T47D (cell line): ENCODE measurements around the gene DNAAF1.

Source experiments
- DNase-seq, 2 experiments: peaks; one replicate each; pipeline versions ENCODE4 v3.0.0 to v3.0.0-alpha.2; 2011 to 2012; ENCODE audit warnings: low read depth in 1 of 2, low spot score in 1 of 2
- JUND ChIP-seq: IDR thresholded peaks from 2 replicates; pipeline ENCODE4 v1.6.1; 2012; ENCODE audit warnings: low read depth
- in situ Hi-C: cut with HindIII; loops from 2 replicates; pipeline ENCODE4 v1.10.0; 2016; ENCODE audit warnings: low sequenced_read_pairs, low pct_unique_long_range_greater_than_20kb

The DNAAF1 gene

DNA sequence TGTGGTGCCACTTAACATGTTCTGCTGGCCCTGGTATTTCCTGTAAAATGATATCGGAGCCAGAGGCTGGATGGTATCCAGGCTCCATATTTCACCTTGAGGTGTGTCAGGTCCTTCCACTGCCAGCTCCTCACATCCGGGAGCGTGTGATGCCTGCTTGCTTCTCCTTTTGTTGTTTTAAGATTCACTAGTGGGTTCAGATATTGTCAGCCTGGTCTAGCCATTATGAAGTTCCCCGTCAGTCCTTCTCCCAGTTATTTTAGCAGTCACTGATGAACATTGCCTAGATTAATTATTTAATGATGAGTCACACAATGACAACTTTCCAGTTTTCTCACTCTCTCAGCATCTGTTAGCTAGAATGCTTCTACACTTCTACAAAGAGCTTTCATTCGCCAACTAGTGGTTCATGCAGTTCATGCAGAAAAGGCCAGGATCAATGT, 11.3 kb downstream of the DNAAF1 start:
- in situ Hi-C loops: no loop called here
- no peak for TF ChIP-seq JUND
- no peak for DNase-seq

DNA sequence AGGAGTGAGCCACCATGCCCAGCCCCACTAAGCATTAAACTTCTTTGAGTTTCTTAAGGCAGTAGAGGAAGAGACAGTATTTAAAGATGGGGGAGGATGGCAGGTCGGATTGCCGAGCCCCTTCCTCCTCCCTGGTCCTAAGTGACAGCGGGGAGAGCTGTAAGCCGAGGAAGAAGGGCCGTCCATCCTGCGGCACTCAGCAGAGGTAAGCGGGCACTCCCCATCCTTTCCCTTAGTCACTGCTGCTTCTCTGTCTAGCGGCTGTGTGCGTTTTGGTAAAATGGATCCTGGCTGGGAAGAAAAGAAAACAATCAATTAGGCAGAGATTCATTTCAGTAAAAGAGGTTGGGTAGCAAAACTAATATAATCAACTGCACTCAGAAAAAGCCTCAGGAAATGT, 13.9 kb downstream of the DNAAF1 start:
- TF ChIP-seq JUND: no peak
- in situ Hi-C loops: no loop called here
- DNase-seq: no peak

DNA sequence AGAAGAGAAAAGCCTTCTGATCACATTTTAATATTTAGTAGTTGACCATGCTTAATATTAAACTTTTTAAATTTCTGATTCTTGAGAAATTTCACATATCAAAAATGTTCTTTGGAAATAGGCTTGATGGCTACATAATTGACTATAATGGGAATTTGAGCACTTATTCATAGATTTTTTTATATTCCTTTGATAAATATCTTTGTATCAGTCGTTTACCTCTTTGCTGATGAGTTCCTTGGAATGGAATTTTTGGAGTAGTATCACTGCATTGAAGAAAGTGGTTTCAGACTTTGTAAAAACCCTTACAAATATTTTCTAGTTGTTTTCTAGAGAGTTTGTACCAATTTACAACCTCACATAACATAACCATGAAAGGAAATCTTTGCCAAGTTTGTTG, 14.7 kb downstream of the DNAAF1 start:
- TF ChIP-seq JUND: no peak
- in situ Hi-C loops: no loop called here
- no peak for DNase-seq

DNA sequence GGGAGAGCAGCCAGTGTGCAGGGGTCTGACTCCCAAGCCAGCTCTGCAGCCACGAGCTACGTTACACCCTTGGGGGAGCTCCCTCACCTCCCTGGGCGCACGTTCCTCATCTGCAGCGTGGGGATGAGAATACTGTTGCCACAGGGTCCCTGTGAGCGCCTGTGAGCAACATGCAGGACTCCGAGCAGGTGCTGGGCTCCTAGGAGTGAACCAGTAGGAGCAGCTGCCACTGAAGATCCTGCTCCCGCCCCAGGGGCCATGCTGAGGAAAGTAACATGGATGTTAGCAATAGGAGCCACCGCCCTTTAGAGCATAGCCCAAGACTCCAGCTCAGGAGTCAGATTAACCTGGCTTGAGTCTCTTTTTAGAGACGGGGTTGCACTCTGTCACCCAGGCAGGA, 15.9 kb downstream of the DNAAF1 start:
- DNase-seq: no peak
- TF ChIP-seq JUND: no peak

DNA sequence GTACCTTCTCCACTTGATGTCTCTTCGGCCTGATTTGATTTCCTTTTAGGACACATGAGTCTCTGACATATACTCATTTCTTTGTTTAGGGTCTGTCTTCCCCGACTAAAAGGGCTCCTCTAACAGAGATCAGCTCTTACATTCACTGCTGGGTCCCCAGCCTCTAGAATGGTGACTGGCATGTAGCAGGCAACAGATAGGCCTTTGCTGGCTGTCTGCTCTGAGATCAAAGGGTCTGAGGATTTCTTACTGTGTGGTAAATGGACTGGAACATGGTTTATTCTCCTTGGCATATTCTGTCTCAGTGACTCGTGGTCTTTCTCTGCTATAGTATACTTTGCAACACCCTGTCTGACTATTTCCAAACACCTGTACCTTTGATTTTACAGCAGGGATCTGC, 16.7 kb downstream of the DNAAF1 start:
- in situ Hi-C loops: no loop called here
- DNase-seq: no peak
- TF ChIP-seq JUND: no peak

More for the DNA sequence above, 15.9 kb downstream of the DNAAF1 start:
- in situ Hi-C loops: no loop called here

DNA sequence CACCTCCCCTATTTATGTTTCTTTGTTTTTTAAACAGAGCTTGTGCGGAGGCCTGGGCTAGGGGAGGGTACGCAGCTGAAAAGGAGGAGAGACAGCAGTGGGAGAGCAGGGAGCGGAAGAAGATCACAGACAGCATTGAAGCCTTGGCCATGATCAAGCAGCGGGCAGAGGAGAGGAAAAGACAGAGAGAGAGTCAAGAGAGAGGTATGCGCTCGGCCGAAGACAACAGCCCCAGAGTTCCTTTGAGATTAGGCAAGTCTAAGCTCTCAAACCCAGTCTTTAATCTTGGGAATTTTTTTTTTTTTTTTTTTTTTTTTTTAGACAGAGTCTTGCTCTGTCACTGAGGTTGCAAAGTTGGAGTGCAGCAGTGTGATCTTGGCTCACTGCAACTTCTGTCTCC, 20.6 kb downstream of the DNAAF1 start:
- in situ Hi-C loops: no loop called here
- no peak for DNase-seq
- no peak for TF ChIP-seq JUND

DNA sequence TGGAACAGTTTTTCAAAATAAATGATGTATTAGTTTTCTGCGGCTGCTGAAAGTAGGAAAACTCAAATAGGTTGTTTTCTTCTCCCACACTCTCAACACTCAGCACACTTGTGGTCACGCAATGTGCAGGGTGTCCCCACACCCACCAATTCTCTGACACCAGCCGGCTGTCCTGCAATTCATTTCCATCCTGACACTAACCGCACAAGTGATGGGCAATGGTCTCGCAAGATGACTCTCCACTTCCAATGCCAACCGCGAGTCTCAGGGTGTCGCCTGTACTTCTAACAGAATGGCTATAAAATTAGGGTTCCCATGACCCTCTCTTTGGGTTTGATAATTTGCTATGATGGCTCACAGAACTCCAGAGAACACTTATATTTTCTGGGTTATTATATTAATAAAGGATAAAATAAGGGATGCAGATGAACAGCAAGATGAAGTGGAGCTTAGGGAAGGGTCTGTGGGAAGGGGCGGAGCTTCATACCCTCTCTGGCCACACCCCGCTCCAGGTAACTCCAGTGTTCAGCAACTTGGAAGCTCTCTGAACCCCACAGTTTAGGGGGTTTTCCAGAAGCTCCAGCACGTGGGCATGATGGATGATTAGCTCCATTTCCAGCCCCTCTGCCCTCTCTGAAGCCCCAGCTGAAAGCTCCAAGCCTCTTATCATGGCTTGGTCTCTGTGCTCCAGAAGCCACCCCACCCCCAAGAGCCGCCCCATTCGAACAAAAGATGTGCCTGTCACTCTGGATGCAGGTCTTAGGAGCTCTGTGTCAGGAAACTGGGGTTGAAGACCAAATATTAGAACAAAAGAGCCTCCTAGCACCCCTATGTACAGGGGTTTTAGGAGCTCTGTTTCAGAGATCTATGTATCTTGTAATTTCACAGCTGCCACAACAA, 21.9 kb downstream of the DNAAF1 start:
- no peak for TF ChIP-seq JUND
- in situ Hi-C loops: no loop called here
- no peak for DNase-seq

DNA sequence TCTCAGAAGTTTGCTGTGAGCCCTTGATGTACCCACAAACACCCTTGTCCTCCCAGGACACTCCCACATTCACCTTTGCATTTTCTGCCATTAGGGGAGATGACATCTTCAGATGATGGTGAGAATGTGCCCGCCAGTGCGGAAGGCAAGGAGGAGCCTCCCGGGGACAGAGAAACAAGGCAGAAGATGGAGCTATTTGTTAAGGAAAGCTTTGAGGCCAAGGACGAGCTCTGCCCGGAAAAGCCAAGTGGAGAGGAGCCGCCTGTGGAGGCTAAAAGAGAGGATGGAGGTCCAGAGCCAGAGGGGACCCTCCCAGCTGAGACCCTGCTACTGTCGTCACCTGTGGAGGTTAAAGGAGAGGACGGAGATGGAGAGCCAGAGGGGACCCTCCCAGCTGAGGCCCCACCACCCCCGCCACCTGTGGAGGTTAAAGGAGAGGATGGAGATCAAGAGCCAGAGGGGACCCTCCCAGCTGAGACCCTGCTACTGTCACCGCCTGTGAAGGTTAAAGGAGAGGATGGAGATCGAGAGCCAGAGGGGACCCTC, 24.7 kb downstream of the DNAAF1 start:
- TF ChIP-seq JUND: no peak
- in situ Hi-C loops: no loop called here
- no peak for DNase-seq

DNA sequence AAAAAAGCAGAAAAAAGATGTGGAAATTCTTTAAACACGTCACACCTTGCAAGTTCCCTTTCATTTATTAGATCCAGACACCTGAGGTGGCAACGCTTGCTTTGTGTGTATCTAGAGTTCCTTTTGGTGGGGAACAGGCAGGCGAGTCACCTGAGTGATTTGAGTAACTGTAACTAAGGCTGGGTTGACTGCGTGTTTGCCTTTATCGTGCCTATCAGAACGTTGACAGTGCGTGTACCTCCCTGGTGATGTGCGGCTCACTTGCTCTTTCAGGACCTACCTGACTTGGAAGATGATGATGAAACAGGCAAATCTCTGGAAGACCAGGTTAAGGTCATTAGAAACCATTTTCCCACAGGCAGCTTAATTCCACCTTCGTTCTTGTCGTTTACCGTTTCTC, 29.3 kb downstream of the DNAAF1 start:
- DNase-seq: no peak
- no peak for TF ChIP-seq JUND
- in situ Hi-C loops: no loop called here

DNA sequence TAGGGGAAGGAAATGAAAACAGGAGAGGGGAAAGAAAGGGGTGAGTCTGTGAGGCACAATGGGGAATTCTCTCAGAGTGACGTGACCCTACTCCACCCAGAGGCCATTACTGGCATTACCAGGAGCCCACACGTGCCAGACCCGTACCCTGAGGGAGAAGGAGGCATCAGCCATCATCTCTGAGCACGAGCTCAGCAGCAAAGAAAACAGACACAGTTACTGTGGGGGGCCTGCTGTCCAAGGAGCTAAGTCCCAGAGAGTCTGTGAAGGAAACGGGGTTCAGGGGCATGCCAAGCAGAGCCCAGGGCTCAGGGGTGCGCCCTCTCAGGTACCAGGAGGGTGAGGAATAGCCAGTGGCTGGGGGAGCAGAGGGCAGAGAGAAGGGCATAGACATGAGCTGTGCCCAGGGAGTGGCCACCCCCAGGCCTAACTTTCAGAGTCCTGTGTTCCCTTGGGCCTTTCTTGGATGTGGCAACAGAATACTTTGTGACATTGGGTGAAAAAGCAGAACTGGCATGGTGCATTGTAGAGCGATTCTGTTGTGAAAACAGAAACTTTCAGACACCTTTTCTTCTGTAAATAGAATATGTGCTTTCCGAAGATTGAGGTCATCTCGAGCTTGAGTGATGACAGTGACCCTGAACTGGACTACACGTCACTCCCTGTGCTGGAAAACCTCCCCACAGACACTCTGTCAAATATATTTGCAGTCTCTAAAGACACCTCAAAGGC, 30.4 kb downstream of the DNAAF1 start:
- no peak for TF ChIP-seq JUND
- peak; percentile 77 to 88 for DNase-seq
- in situ Hi-C loops: no loop called here

DNA sequence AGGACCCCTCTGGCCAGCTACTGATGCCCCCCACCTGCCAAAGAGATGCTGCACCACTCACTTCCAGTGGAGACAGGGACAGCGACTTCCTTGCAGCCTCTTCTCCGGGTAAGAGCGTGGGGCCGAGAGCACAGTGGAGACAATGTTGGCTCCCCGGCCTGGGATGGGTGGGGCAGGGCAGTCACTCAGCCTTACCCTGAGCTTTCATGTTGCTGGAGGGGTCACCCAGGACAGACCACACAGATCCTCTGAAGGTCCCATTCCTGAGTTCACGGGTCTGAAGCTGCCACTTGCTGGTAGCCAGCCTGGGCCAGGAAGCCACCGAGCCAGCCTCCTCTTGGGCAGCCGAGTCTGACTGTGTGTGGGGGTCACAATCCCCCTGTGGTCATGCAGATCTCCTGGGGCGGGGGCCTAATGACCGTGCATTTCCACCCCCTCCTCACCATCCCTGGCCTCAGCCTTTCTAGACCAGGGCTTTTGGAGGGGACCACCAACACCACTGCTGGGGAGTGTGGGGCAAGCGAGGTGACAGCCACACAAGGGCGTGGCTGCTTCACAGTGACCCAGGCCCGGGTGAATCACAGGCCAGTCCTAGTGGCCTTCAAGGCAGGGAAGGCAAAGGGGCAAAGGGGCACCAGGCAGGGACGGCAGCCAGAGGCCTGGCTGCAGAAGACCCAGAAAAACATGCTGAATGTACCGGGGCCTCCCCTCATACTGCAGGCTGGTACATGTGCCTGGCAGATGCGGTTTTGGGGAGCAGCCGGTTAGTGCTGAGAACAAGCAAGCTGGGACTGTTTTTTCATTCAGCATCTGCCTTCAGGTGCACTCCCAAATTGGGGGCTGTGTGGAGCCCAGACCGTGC, 31.3 kb downstream of the DNAAF1 start:
- in situ Hi-C loops: no loop called here
- TF ChIP-seq JUND: no peak
- no peak for DNase-seq

DNA sequence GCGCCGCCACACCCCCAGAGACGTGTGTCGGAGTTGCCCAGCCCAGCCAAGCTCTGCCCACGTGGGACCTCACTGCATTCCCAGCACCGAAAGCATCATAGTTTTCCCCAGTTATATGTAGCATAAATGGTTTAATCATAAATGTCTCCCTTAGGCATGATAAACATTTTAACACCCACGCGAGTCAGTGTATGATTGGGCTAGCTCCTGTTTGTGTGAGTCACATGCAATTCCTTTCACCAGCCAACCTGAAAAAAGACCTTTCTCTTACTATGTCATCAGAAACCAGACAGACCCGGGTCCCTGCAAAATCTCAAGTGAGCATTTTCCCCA, 32.6 kb downstream of the DNAAF1 start:
- TF ChIP-seq JUND: no peak
- in situ Hi-C loops: no loop called here
- DNase-seq: no peak
